Lower leg skin (tissue), 3 donors: ENCODE measurements around the gene DUSP15.

Source experiments
- POLR2A ChIP-seq, 2 donors: fragments of 450-650 bp; IDR thresholded peaks; one replicate each; pipeline ENCODE4 v1.6.1; 2016 to 2017; ENCODE audit warnings: antibody characterized with exemption in 2 of 2, mild to moderate bottlenecking in 1 of 2, moderate library complexity in 1 of 2
- TF ChIP-seq, protein P1 (sequence below), 3 donors: fragments of 450-650 bp; IDR thresholded peaks; one replicate each; pipeline ENCODE4 v1.5.1; 2016; ENCODE audit warnings: antibody characterized with exemption in 3 of 3, mild to moderate bottlenecking in 3 of 3, moderate library complexity in 2 of 3

DNA sequence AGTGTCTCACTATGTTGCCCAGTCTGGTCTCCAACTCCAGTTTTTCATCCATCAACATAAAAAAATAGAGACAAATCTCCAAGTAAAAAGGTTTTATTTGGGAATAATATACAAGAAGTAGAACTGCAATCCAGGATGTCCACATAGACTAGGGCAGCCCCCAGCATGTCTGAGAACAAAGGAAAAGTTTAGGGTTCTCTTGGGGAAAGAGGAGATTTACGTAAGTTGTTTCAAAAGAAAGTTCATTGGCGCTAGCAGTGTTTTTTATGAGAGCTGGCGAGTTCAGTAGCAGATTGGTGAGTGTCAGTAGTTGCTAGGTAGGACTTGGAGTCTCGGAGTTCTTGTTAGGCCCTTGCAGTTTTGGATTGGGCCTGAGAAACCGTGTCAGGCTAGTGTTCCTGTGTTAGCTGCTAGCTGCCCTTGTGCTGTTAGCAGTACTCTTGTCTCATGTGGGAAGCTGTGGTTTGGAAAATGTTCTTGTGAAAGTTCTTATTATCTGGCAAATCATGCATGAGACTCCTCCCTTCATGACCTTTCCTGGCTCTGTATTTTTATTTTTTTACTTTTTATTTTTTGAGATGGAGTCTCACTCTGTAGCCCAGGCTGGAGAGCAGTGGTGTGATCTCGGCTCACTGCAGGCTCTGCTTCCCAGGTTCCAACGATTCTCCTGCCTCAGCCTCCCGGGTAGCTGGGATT lies 24.8 kb upstream of the DUSP15 start:
- TF ChIP-seq, protein P1, sequence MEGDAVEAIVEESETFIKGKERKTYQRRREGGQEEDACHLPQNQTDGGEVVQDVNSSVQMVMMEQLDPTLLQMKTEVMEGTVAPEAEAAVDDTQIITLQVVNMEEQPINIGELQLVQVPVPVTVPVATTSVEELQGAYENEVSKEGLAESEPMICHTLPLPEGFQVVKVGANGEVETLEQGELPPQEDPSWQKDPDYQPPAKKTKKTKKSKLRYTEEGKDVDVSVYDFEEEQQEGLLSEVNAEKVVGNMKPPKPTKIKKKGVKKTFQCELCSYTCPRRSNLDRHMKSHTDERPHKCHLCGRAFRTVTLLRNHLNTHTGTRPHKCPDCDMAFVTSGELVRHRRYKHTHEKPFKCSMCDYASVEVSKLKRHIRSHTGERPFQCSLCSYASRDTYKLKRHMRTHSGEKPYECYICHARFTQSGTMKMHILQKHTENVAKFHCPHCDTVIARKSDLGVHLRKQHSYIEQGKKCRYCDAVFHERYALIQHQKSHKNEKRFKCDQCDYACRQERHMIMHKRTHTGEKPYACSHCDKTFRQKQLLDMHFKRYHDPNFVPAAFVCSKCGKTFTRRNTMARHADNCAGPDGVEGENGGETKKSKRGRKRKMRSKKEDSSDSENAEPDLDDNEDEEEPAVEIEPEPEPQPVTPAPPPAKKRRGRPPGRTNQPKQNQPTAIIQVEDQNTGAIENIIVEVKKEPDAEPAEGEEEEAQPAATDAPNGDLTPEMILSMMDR (IDR thresholded peaks at IDR 0.05), result no peak
- TF ChIP-seq POLR2A (IDR thresholded peaks at IDR 0.05), result no peak
